Measurements from ENCODE around the gene DACT3.

DNA sequence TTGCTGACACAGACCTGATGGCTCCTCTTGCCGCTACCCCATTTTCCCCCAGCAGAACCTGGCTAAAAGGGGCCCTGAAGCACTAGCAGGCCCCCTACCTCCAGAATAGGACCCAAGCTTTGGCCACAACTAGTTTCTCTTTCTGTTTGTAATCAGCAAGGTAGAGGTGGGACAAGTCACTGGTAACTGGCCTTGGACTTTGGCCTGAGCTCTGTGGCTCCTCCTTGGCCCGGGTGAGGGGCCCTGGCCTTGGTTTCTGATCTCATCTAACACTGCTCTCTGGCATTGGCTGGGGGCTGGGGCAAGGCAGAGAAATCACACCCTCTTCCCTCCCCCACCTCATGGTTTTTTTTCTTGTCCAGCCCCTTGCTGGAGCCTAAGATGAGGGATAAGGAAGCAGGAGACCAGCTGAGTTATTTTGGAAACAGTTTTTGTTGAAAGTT, 57.8 kb downstream of the DACT3 start:
- TF ChIP-seq POLR2A (IDR thresholded peaks at IDR 0.05) (no peak), CTCF (IDR thresholded peaks at IDR 0.05) (no peak)

Data from lower leg skin (tissue), 3 donors.